ENCODE results near the gene SMIM5. TPM values are rescaled to one million over a fixed set of nuclear protein-coding genes. Genes with fewer than 3 reads are reported as not detected.

Gene SMIM5
- total and polyA plus RNA-seq, 2 of the 13 experiments (the other 11 are each of a cell fraction or from before 2014, with no cell fraction given), result not detected

GRCh38 chr17:75615301-75615700, 17.9 kb upstream of the SMIM5 start (continued):
- no peak for TF ChIP-seq TFDP1 (CRISPR knock-in tag; IDR thresholded peaks at IDR 0.05; ENCODE audit: borderline replicate concordance)
- TF ChIP-seq ZNF430 (CRISPR knock-in tag; IDR thresholded peaks at IDR 0.05), result no peak
- TF ChIP-seq NONO (IDR thresholded peaks at IDR 0.05), result no peak
- TF ChIP-seq NONO (CRISPR knock-in tag; conservative IDR thresholded peaks at IDR 0.05), result 0 out of 2 replicates have a peak, but pooled peaks have one; percentile 33
- 0 out of 2 replicates have a peak, but pooled peaks have one; percentile 44 for TF ChIP-seq AKAP8 (CRISPR knock-in tag; IDR thresholded peaks at IDR 0.05)
- peak; percentile 43; the same call in 1 of the 2 replicates for TF ChIP-seq HOXA3 (CRISPR knock-in tag; IDR thresholded peaks at IDR 0.05)
- TF ChIP-seq ZBTB8A (CRISPR knock-in tag; IDR thresholded peaks at IDR 0.05; ENCODE audit: borderline replicate concordance, low read depth), result no peak
- no peak for TF ChIP-seq ZNF724P (CRISPR knock-in tag; IDR thresholded peaks at IDR 0.05; ENCODE audit: borderline replicate concordance)
- no peak for TF ChIP-seq CENPT (CRISPR knock-in tag; IDR thresholded peaks at IDR 0.05; ENCODE audit: low read depth)
- 0 out of 2 replicates have a peak, but pooled peaks have one; percentile 68 for TF ChIP-seq ZNF230 (CRISPR knock-in tag; IDR thresholded peaks at IDR 0.05)
- no peak for TF ChIP-seq ZBTB40 (IDR thresholded peaks at IDR 0.05)
- no peak for TF ChIP-seq ZBTB40 (CRISPR knock-in tag; IDR thresholded peaks at IDR 0.05)
- no peak for TF ChIP-seq FIP1L1 (IDR thresholded peaks at IDR 0.05; ENCODE audit: borderline replicate concordance, insufficient read depth, low read depth, low read length)
- TF ChIP-seq ZNF263 (CRISPR knock-in tag; IDR thresholded peaks at IDR 0.05), result peak; percentile 92
- no peak for TF ChIP-seq MATR3 (CRISPR knock-in tag; IDR thresholded peaks at IDR 0.05)
- no peak for TF ChIP-seq BHLHE40 (IDR thresholded peaks at IDR 0.05; ENCODE audit: low read length)
- TF ChIP-seq HNRNPL (IDR thresholded peaks at IDR 0.05; ENCODE audit: low read depth, low read length), result peak; percentile 92
- no peak for TF ChIP-seq ZNF547 (CRISPR knock-in tag; IDR thresholded peaks at IDR 0.05)
- TF ChIP-seq ZBTB38 (CRISPR knock-in tag; IDR thresholded peaks at IDR 0.05), result peak; percentile 66
- no peak for TF ChIP-seq RARA (CRISPR knock-in tag; IDR thresholded peaks at IDR 0.05)

All from HepG2 (cell line).